ENCODE measurements around the gene EFL1.

The EFL1 gene

DNA sequence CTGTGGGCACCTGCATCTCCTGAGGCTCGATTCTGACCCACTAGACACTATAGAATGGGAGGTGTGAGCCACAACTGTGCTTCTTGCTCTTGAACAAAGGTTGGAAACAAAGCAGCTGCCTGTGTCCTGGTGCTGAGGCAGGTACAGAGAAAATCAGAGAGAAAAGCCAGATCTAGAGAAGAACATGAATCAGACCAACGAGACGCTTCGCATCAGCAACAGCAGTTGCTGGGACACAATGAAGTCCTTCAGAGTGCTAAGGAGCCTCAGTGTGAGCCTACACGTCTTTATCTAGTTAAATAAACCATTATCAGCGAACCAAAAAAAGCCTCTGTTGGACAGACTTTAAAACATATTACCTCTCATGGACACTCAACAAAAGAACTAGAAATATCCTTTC, 130.4 kb downstream of the EFL1 start:
- TF ChIP-seq, protein P1, sequence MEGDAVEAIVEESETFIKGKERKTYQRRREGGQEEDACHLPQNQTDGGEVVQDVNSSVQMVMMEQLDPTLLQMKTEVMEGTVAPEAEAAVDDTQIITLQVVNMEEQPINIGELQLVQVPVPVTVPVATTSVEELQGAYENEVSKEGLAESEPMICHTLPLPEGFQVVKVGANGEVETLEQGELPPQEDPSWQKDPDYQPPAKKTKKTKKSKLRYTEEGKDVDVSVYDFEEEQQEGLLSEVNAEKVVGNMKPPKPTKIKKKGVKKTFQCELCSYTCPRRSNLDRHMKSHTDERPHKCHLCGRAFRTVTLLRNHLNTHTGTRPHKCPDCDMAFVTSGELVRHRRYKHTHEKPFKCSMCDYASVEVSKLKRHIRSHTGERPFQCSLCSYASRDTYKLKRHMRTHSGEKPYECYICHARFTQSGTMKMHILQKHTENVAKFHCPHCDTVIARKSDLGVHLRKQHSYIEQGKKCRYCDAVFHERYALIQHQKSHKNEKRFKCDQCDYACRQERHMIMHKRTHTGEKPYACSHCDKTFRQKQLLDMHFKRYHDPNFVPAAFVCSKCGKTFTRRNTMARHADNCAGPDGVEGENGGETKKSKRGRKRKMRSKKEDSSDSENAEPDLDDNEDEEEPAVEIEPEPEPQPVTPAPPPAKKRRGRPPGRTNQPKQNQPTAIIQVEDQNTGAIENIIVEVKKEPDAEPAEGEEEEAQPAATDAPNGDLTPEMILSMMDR (IDR thresholded peaks at IDR 0.05; ENCODE audit: extremely low read depth, insufficient read depth, missing control alignments): no peak
- no peak for DNase-seq (ENCODE audit: low spot score)
- in situ Hi-C loops (cut with MboI; ENCODE audit: low pct_unique_long_range_greater_than_20kb, low sequenced_read_pairs, unreplicated experiment): no loop called here

DNA sequence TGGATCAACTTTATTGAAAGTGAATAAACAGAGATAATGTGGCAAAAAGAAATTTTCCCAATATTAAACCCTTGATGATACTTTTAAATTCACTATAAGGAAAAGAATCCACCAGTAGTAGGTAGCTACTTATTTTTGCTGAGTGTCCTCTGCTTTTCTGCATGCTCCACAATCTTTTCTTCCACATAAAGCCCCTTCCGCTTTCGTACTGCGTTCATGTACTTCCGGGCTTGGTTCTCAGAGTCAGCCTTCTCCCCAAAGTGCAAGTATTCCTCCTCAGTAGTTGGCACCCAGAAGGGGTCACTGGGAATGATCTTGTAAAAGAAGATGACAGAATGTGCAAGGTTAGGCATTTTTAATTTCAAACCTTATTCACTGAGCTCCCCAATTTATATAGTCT, 132.3 kb downstream of the EFL1 start:
- TF ChIP-seq, protein P1 (IDR thresholded peaks at IDR 0.05; ENCODE audit: extremely low read depth, insufficient read depth, missing control alignments): no peak
- no peak for DNase-seq (ENCODE audit: low spot score)
- in situ Hi-C loops (cut with MboI; ENCODE audit: low pct_unique_long_range_greater_than_20kb, low sequenced_read_pairs, unreplicated experiment): no loop called here

DNA sequence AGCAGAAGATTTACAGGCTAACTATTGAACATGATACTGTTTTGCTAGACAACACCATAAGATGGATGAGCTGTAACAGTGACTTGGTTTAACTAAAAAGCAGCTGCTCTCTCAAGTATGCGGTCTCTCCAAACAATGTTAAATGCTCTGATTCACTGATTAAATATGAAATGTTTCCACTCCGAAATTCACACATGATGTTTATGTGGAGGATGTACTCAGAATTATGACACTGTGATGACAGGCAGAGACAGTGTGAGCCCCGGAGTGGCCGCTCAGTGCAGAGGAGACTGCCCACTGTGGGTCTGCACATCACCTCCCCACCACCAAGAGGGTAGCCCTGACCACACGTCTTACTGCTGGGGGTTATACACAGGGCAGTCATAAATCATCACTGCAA, 132.8 kb downstream of the EFL1 start:
- TF ChIP-seq, protein P1 (IDR thresholded peaks at IDR 0.05; ENCODE audit: extremely low read depth, insufficient read depth, missing control alignments): no peak
- DNase-seq (ENCODE audit: low spot score): no peak
- in situ Hi-C loops (cut with MboI; ENCODE audit: low pct_unique_long_range_greater_than_20kb, low sequenced_read_pairs, unreplicated experiment): no loop called here

DNA sequence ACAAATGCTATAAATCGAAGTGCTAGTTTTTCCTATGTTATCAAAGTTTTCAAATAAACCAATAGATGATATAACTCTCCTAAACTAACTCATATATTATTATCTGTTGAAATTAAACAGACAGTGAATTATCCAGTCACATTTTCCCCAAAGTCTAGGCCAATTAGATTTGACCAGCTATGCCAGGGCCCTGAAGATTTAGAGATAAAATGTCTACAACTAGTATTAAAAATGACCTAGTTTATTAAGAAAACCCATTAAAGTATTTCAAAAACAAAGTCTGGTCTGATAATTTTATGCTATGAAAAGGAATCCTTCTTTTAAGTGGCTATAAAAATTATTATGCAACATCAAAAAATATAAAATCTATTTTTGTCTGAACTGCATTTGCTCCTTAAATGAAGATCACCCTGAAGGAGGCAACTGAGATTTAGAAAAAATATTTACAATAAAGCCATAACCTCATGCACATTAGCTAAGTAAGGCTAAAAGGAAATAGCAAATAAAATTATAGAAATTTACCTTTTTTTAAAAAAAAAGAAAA, 133.3 kb downstream of the EFL1 start:
- in situ Hi-C loops (cut with MboI; ENCODE audit: low pct_unique_long_range_greater_than_20kb, low sequenced_read_pairs, unreplicated experiment): no loop called here
- TF ChIP-seq, protein P1 (IDR thresholded peaks at IDR 0.05; ENCODE audit: extremely low read depth, insufficient read depth, missing control alignments): no peak
- no peak for DNase-seq (ENCODE audit: low spot score)

DNA sequence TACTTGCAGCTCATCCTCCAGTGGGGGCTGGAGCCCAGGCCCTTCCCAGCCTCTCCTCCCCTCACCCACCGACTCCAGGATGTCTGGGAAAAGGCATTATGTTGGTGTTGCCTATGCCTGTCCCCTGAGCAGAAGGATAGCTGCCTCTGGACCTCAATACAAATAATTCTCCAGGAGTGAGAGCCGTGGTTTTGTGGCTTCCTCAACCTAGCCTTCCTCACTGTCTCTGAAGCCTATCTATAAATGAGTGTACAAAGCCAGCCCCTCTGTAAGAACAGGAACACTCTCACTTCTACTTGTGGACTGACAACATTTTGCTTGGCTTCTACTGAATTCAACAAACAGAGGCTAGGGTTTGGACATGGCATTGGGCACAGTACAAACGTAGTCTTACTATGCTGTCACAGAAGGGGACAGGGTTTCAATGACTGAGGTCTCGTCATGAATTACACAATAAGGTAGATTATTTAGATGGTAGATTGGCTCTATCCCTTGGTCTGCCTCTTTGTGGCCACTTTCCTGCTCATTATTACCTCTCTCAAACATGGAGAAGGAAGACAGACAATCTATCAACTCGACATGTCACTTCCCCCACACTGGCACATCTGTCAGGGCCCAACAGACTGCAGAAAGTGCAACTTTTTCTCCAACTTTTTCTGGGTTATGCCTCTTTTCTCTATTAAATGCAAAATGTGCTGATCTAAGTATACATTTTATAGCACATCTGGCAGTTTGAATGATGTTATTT, 134.0 kb downstream of the EFL1 start:
- in situ Hi-C loops (cut with MboI; ENCODE audit: low pct_unique_long_range_greater_than_20kb, low sequenced_read_pairs, unreplicated experiment): no loop called here
- TF ChIP-seq, protein P1 (IDR thresholded peaks at IDR 0.05; ENCODE audit: extremely low read depth, insufficient read depth, missing control alignments): no peak
- no peak for DNase-seq (ENCODE audit: low spot score)

DNA sequence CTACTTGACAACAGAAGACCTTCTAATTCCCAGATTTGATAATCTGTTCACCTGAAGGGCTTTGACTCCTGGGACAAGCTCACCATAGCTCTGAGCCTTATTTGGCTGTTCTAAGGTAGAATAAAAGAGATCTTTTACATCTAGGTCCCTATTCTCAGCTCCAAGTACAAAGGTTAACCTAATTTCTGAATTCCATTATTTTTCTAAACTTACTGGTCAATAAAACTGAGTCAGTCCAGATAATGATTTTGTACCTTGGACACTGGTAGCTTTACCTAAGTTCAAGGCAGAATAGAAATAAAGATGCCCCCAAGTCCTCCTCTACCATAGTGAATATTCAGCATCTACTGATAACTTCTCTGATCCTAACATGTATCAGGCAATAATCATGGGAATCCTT, 135.0 kb downstream of the EFL1 start:
- no peak for DNase-seq (ENCODE audit: low spot score)
- in situ Hi-C loops (cut with MboI; ENCODE audit: low pct_unique_long_range_greater_than_20kb, low sequenced_read_pairs, unreplicated experiment): no loop called here
- TF ChIP-seq, protein P1 (IDR thresholded peaks at IDR 0.05; ENCODE audit: extremely low read depth, insufficient read depth, missing control alignments): no peak

Measured in GM13977 (cell line).